Ishikawa (cell line): ENCODE measurements around the gene NPAS3.

Experiments used
- CEBPB ChIP-seq: IDR thresholded peaks from 2 replicates; pipeline ENCODE4 v1.6.1; 2012
- CREB1 ChIP-seq: IDR thresholded peaks from 2 replicates; pipeline ENCODE4 v1.6.1; 2012; ENCODE audit warnings: low read depth
- EGR1 ChIP-seq: IDR thresholded peaks from 2 replicates; pipeline ENCODE4 v1.6.1; 2012
- EP300 ChIP-seq: IDR thresholded peaks from 2 replicates; pipeline ENCODE4 v1.6.1; 2012; ENCODE audit warnings: borderline replicate concordance
- FOXM1 ChIP-seq: IDR thresholded peaks from 2 replicates; pipeline ENCODE4 v1.6.1; 2012; ENCODE audit warnings: low read depth, borderline replicate concordance
- MAX ChIP-seq: IDR thresholded peaks from 2 replicates; pipeline ENCODE4 v1.6.1; 2012
- NFIC ChIP-seq: IDR thresholded peaks from 2 replicates; pipeline ENCODE4 v1.6.1; 2012
- RAD21 ChIP-seq: IDR thresholded peaks from 2 replicates; pipeline ENCODE4 v1.6.1; 2012; ENCODE audit warnings: low read depth
- REST ChIP-seq: IDR thresholded peaks from 2 replicates; pipeline ENCODE4 v1.6.1; 2012; ENCODE audit warnings: low read depth, mild to moderate bottlenecking
- TAF1 ChIP-seq: IDR thresholded peaks from 2 replicates; pipeline ENCODE4 v1.6.1; 2012; ENCODE audit warnings: low read depth, mild to moderate bottlenecking
- TCF12 ChIP-seq: IDR thresholded peaks from 2 replicates; pipeline ENCODE4 v1.6.1; 2012; ENCODE audit warnings: low read depth
- TEAD4 ChIP-seq: IDR thresholded peaks from 2 replicates; pipeline ENCODE4 v1.6.1; 2012
- YY1 ChIP-seq: IDR thresholded peaks from 2 replicates; pipeline ENCODE4 v1.6.1; 2012; ENCODE audit warnings: low read depth
- ZBTB7A ChIP-seq: IDR thresholded peaks from 2 replicates; pipeline ENCODE4 v1.6.1; 2012; ENCODE audit warnings: low read depth
- TF ChIP-seq, protein P1 (sequence below): IDR thresholded peaks from 2 replicates; pipeline ENCODE4 v1.6.1; 2012

NPAS3 gene

GRCh38 chr14:33810308-33810707, 871.6 kb downstream of the NPAS3 start:
- 0 out of 2 replicates have a peak, but pooled peaks have one; percentile 16 for TF ChIP-seq CEBPB
- TF ChIP-seq TEAD4 = no peak

DNA sequence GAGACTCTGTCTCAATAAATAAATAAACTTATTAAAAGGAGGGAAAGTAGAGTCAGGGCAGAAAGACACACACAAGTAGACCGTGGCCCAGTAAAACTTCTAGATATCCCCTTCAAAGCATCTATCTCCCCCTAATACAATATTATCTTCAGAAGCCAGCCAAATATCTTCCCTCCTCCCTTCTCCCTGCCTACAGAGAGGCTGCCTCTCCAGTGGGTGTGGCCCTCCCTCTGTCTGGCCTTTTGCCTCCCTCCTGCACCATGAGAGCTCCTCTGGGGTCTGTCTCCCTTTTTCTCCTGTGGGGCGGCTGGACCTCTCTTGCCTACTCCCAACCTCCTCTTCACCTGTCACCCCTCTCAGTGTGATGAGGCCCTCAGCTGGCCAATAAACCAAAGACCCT, 873.0 kb downstream of the NPAS3 start:
- TF ChIP-seq TAF1 (no peak), TEAD4 (no peak), CREB1 (no peak)

DNA sequence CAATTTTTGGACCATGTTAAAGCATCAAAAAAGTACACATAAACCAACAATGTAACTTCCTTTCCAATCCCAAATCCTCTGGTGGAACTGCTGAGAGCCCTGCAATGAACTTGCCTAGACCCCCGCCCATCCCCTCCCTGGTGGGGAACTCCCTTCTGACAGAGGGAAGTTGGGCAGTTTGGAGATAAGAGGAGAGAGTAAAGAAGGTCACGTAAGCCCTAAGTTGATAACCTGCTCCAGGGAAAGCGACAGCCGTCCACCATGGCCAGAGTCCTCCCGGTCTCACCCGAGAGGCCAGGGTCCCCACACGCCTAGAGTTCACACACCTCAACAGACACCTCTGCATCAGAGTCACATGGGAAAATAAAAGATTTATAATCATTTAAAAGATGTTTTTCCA, 873.5 kb downstream of the NPAS3 start:
- TF ChIP-seq RAD21 (no peak), YY1 (no peak), EGR1 (no peak), TAF1 (no peak), TCF12 (no peak), FOXM1 (no peak), ZBTB7A (no peak), REST (no peak), CEBPB (no peak), TEAD4 (no peak), MAX (no peak), CREB1 (no peak), NFIC (no peak)

- TF ChIP-seq TEAD4 = no peak
- TF ChIP-seq TAF1 = no peak
- no peak for TF ChIP-seq RAD21
- TF ChIP-seq, protein P1, sequence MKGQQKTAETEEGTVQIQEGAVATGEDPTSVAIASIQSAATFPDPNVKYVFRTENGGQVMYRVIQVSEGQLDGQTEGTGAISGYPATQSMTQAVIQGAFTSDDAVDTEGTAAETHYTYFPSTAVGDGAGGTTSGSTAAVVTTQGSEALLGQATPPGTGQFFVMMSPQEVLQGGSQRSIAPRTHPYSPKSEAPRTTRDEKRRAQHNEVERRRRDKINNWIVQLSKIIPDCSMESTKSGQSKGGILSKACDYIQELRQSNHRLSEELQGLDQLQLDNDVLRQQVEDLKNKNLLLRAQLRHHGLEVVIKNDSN = no peak
- no peak for TF ChIP-seq NFIC
- no peak for TF ChIP-seq FOXM1
- TF ChIP-seq REST = no peak
- TF ChIP-seq YY1 = no peak
- TF ChIP-seq CEBPB = no peak
- no peak for TF ChIP-seq EGR1
- no peak for TF ChIP-seq EP300
Observed at GRCh38 chr14:33812601-33813000, 873.9 kb downstream of the NPAS3 start.

GRCh38 chr14:33814010-33814409, 875.3 kb downstream of the NPAS3 start:
- TF ChIP-seq CREB1 = no peak
- TF ChIP-seq RAD21 = no peak
- TF ChIP-seq TAF1 = no peak
- no peak for TF ChIP-seq YY1
- no peak for TF ChIP-seq MAX
- no peak for TF ChIP-seq TCF12

DNA sequence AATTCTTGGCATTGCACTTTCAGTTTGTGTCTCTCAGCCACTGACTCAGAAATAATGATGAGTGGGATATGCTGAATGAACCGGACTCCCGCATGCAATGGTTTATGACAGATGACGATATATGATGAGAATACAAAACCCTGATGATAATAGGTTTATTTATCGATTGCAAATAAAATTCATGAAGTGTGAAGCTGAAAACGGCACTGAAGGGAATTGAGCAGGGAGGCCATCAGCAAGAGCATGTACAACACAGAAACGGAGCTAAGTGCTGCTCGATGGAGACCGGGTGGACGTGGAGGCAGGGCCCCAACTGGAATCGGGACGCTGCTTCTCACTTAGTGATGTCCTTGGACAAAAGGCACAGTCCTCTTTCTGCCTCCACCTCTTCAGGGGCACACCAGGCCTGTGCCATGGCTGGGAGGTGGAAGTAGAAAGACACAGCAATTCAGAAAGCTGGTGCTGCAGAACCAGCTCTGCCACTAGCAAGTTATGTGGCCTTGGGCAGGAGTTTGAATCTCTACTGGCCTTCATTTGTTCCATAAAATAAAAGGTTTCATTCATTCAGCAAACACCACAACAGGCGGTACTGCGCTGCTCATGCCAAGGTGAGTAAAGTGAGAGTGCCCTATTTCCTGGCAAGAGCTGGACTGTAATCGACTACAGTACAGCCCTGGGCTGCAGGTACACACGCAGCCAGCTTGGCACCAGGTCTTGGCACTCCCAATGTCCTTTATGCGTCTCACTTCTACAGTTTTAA, 895.2 kb downstream of the NPAS3 start:
- TF ChIP-seq CEBPB (no peak), NFIC (no peak)
- TF ChIP-seq, protein P1 = no peak
